H1 (cell line): Measurements from ENCODE around the gene DIP2B. TPM values are rescaled to one million over a fixed set of nuclear protein-coding genes. Genes with fewer than 3 reads are reported as not detected.

Source experiments
- CEBPB ChIP-seq: IDR thresholded peaks from 2 replicates; pipeline ENCODE4 v1.6.1; 2012; ENCODE audit warnings: low read depth, low read length
- CREB1 ChIP-seq: IDR thresholded peaks from 2 replicates; pipeline ENCODE4 v1.6.1; 2012; ENCODE audit warnings: inconsistent platforms
- CTBP2 ChIP-seq: IDR thresholded peaks from 2 replicates; pipeline ENCODE4 v1.7.0; 2011; ENCODE audit warnings: borderline replicate concordance, mild to moderate bottlenecking, moderate library complexity, mixed read lengths, low read length; ENCODE audit not compliant: insufficient read depth, insufficient read length
- EGR1 ChIP-seq: IDR thresholded peaks from 2 replicates; pipeline ENCODE4 v1.6.1; 2011; ENCODE audit warnings: low read depth, low read length, borderline replicate concordance
- EP300 ChIP-seq, 2 experiments: IDR thresholded peaks; 1 replicate in 1 of 2; 2 replicates in 1 of 2; pipeline ENCODE4 v1.6.1; 2011 to 2012; ENCODE audit warnings: low read depth in 2 of 2, low read length in 2 of 2, mild to moderate bottlenecking in 2 of 2, borderline replicate concordance in 1 of 2, inconsistent platforms in 1 of 2, moderate library complexity in 1 of 2
- KDM4A ChIP-seq: IDR thresholded peaks from one replicate; pipeline ENCODE4 v1.7.1; 2012; ENCODE audit warnings: low read depth, mild to moderate bottlenecking, moderate library complexity, low read length, inconsistent platforms; ENCODE audit not compliant: severe bottlenecking
- KDM5A ChIP-seq: fragments of 200-600 bp; IDR thresholded peaks from 2 replicates; pipeline ENCODE4 v1.7.1; 2012; ENCODE audit warnings: mild to moderate bottlenecking, low read length, inconsistent platforms, mixed read lengths
- MAX ChIP-seq: IDR thresholded peaks from 2 replicates; pipeline ENCODE4 v1.6.1; 2012; ENCODE audit warnings: inconsistent platforms
- NRF1 ChIP-seq: IDR thresholded peaks from 2 replicates; pipeline ENCODE4 v1.6.1; 2011; ENCODE audit warnings: mild to moderate bottlenecking, low read depth, low read length, improper control_type of control experiment
- PHF8 ChIP-seq: fragments of 200-600 bp; sonication (generic); conservative IDR thresholded peaks from 2 replicates; pipeline ENCODE4 v1.7.1; 2012; ENCODE audit warnings: low read depth, mild to moderate bottlenecking, inconsistent platforms, low read length, moderate library complexity
- POLR2AphosphoS5 ChIP-seq: IDR thresholded peaks from 2 replicates; pipeline ENCODE4 v1.6.1; 2011; ENCODE audit warnings: low read depth, low read length
- RXRA ChIP-seq: IDR thresholded peaks from 2 replicates; pipeline ENCODE4 v1.6.1; 2011; ENCODE audit warnings: low read depth, mild to moderate bottlenecking, low read length, moderate library complexity; ENCODE audit not compliant: insufficient read depth
- TBP ChIP-seq: IDR thresholded peaks from 2 replicates; pipeline ENCODE4 v1.6.1; 2011; ENCODE audit warnings: low read depth, low read length, improper control_type of control experiment
- TEAD4 ChIP-seq: IDR thresholded peaks from 2 replicates; pipeline ENCODE4 v1.6.1; 2012; ENCODE audit warnings: low read depth, low read length, inconsistent platforms, mixed read lengths
- ZNF274 ChIP-seq: IDR thresholded peaks from 2 replicates; pipeline ENCODE4 v1.7.0; 2012; ENCODE audit warnings: low read length, borderline replicate concordance; ENCODE audit errors: extremely low read depth
- polyA plus RNA-seq, 7 experiments: library from polyadenylated mRNA; depleted of rRNA in 3 of 7; stranded (reverse) in 5 of 7; unstranded in 2 of 7; fragments of >200 nt in 5 of 7; fragments of 200-250 nt in 2 of 7; gene quantifications; 1 replicate in 5 of 7; 2 replicates in 1 of 7; 4 replicates in 1 of 7; pipeline versions ENCODE4 v1.2.1 to v1.2.3, GENCODE V29; 2011 to 2013; ENCODE audit warnings: missing spikeins in 2 of 7, mixed read lengths in 2 of 7
- total RNA-seq: library from RNA; stranded (reverse); fragmentation: NEBNext Ultra II Directional; extraction: Animal tissue kit (Norgen Biotek cat#: 25700); gene quantifications from 2 replicates; pipeline ENCODE4 v1.2.1, GENCODE V29; 2021

Gene DIP2B
- total and polyA plus RNA-seq, 2 of the 8 experiments (the other 6 are each of a cell fraction or from before 2014, with no cell fraction given): 11.1 to 29.6 TPM

GRCh38 chr12:50706606-50707005 is 201.8 kb downstream of the DIP2B start (continued):
- TF ChIP-seq POLR2AphosphoS5 (no peak), KDM4A (no peak), RXRA (no peak), TBP (no peak), EP300 (IDR thresholded peaks at IDR 0.05; ENCODE audit: borderline replicate concordance in 1 of 2, low read depth in 2 of 2, low read length in 2 of 2) (no peak), EGR1 (no peak), KDM5A (no peak), NRF1 (no peak), CEBPB (no peak), CTBP2 (no peak), ZNF274 (no peak), PHF8 (no peak), CREB1 (no peak), TEAD4 (no peak), MAX (no peak)
